ENCODE results near the gene SLC44A4.
"Not testable (repeated sequence)": the region's sequence is repeated elsewhere in the genome, so short reads cannot be mapped to it uniquely, and the experiment has no call there.

SLC44A4 gene

GRCh38 chr6:31878726-31879125 lies at the start of gene SLC44A4:
Gene SLC44A4 (minus strand): TSS chr6:31878997. CDS start chr6:31878980, 17 bp downstream.
- no peak for DNase-seq

GRCh38 chr6:31928672-31928939 lies 49.8 kb upstream of the SLC44A4 start:
- no peak for DNase-seq

DNA sequence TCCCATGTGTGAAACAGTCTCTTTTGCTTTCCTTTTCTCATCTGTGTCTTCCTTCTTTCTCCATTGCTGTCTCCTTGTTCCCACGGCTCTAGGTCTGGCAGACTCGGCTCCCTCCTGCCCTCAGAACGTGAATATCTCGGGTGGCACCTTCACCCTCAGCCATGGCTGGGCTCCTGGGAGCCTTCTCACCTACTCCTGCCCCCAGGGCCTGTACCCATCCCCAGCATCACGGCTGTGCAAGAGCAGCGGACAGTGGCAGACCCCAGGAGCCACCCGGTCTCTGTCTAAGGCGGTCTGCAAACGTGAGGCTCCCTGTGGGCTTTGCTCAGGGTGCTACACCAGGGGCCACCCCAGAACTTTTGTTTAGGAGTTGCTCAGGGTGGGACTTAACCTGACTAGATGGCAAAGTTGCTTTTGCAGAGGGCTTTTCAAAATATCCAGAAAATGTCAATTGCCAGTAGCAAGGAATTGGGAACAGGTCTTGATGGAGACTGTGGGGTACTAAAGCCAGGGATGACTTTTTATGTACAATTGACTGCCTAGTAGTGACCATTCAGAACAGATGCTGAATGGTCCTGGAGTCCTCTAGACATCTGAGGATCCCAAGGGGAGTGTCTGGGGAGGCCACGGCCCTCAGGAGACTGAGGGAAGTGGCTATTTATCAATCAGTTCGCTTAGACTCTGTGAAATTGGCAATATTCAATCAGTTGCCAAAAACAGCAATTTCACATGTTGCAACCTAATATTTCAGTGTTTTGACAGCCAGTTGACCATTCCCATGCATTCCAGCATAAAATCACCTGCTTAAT lies 49.3 kb upstream of the SLC44A4 start:
- no peak for DNase-seq

DNA sequence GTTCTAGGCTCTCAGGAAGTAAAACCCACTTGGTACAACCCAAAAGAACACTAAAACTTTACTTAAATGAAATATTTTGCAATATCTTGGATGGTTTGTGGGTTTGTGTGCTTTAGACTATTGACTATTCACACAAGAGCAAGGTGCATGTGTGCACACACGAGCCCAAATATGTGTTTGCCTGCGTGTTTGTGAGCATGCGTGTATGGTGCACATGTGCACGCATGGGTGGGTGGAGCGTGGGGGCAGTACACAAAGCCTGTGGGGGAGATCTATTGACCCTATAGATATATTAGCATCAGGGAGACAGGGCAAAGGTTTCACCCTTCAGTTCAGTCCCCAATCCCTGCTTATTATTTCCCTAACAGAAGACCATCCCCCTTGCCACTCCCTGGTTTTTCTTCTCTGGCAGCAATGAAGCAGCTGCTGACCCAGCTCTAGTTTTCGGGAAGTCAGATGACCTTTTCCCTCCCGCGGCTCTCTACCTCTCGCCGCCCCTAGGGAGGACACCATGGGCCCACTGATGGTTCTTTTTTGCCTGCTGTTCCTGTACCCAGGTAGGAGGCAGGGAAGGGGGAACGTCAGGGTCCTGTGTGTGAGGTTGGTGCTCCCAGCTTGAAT lies 48.6 kb upstream of the SLC44A4 start, which contains the start of gene C2:
C2 (plus strand) TSS at position 476 of the 621 bp plus-strand sequence; CDS start at position 512, 36 bp downstream.
- DNase-seq = no peak

DNA sequence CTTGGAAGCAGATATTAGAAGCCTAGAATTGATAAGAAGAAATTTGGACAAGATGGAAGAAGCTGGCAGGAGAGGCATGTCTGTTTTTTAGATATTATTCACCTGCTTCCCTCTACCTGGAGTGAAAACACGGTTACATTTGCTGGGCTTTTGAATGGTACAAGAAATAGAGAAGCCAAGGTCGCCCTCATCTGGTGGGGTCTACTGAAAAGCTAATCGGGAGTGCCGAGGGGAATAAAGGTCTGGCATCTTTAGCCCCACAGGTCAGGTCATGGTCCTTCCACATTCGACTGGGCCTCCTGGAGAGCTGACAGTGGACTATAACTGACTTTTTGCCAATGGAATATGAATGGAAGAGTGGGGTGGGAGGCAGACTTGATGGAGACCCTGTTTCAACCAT lies 44.1 kb upstream of the SLC44A4 start:
- DNase-seq = no peak

DNA sequence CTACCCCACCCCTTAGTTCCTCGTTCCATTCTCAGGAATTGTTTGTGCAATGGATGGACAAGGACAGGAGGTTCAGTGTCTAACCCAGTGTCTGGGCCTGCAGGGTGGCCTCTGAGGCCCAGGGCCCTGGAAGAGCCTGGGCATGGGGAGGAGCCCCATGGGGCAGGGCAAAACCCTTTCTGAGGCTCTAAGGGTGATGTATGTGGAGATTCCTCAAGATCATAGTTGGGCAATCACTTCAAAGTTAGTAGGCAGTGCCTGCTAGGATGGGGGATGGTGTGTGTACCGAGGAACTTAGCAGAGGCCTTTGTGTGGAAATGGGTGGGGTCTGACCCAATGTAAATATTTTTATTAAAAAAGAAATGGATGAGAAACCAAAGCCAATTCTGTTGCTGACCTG lies 42.0 kb upstream of the SLC44A4 start:
- DNase-seq = no peak

- no peak for DNase-seq
Observed at GRCh38 chr6:31919624-31920303, 41.0 kb upstream of the SLC44A4 start.

DNA sequence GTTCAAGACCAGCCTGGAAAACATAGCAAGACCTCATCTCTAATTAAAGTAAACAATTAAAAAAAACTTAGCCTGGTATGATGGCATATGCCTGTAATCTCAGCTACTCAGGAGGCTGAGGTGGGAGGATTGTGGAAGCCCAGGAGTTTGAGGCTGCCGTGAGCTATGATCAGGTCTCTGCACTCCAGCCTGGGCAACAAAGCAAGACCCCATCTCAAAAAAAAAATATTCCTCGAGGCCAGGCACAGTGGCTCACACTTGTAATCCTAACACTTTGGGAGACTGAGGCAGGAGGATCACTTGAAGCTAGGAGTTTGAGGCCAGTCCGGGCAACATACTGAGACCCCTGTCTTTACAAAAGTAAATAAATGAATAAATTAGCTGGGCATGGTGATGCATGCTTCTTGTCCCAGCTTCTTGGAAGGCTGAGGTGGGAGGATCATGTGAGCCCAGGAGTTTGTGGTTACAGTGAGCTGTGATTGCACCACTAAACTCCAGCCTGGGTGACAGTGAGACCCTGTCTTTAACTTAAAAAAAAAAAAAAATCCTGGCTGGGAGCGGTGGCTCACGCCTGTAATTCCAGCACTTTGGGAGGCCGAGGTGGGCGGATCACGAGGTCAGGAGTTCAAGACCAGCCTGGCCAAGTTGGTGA lies 39.4 kb upstream of the SLC44A4 start:
- no peak for DNase-seq

GRCh38 chr6:31915756-31916155 lies 37.0 kb upstream of the SLC44A4 start:
- no peak for DNase-seq

DNA sequence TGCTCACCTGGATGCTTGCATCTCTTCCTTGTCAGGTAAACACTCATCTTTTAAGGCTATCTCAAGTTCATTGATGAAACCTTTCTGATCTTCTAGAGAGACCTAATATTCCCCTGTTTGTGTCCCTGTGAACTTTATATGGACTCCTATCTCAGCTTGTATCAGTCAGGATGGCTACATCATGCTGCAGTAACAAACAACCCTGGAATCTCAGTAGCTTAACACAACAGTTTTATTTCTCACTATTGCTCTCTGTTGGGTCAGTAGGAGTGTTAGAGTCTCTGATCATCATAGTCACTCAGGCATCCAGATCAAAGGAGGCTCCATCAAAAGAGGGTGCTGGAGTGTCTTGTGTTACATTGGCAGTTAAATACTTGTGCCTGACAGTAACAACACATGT lies 36.6 kb upstream of the SLC44A4 start:
- no peak for DNase-seq

DNA sequence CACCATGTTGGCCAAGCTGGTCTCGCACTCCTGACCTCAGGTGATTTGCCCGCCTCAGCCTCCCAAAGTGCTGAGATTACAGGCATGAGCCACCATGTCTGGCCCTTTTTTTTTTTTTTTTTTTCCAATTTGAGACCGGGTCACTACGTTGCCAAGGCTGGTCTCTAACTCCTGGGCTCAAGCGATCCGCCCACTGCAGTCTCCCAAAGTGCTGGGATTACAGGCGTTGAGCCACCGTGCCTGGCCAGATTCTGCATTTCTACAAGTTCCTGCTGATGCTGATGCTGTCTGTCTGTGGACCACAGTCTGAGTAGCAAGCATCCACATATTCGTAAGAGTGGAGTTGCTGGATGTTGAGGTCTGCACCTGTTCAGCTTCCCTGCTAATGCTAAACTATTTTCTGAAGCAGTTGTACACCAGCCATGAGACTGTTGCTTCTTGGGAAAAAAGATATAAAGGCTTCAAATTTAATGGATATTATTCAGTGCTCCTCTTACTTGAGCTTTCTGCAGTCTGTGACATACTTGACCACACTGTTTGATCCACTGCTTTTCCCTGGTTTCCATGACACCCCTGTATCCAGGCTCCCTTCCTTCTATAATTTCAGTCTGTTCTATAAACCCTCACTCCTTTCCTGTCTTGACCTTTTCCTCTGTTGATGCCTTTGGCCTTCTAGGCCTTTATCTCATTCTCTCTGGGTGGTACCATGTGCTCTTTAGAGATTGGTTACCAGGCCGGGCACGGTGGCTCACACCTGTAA lies 33.2 kb upstream of the SLC44A4 start:
- DNase-seq = no peak

DNA sequence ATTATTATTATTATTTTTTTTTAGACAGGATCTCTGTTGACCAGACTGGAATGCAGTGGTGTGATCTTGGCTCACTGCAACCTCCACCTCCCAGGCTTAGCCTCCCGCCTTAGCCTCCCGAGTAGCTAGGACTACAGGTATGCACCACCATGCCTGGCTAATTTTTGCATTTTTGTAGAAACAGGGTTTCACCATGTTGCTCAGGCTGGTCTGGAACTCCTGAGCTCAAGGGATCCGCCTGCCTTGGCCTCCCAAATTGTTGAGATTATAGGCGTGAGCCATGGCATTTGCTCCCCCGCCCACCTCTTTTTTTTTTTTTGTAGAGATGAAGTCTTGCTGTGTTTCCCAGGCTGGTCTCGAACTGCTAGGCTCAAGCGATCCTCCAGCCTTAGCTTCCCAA lies 30.5 kb upstream of the SLC44A4 start:
- not testable (repeated sequence) for DNase-seq

- no peak for DNase-seq
Observed at GRCh38 chr6:31908791-31909190, 30.0 kb upstream of the SLC44A4 start.

DNA sequence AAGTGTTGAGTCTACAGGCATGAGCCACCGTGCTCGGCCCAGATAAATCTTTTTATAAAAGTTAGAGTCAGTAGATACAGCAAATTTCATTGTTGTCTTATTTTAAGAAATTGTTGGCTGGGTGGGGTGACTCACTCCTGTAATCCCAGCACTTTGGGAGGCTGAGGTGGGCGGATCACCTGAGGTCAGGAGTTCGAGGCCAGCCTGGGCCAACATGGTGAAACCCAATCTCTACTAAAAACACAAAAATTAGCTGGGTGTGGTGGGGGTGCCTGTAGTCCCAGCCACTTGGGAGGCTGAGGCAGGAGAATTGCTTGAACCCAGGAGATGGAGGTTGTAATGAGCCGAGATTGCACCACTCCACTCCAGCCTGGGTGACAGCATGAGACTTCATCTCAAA lies 29.5 kb upstream of the SLC44A4 start:
- not testable (repeated sequence) for DNase-seq

- DNase-seq = no peak
Observed at GRCh38 chr6:31907158-31907813, 28.5 kb upstream of the SLC44A4 start.

DNA sequence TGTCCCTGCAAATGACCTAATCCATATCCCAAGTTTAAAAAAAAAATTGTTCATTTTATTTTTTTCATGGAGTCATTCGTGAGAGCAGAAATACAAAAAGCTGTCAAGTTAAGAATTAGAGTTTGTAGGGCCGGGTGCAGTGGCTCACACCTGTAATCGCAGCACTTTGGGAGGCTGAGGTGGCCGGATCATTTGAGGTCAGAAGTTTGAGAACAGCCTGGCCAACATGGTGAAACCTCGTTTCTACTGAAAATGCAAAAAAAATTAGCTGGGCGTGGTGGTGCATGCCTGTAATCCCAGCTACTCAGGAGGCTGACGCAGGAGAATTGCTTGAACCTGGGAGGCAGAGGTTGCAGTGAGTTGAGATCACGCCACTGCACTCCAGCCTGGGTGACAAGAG lies 27.9 kb upstream of the SLC44A4 start:
- DNase-seq = not testable (repeated sequence)

- no peak for DNase-seq
Observed at GRCh38 chr6:31906122-31906521, 27.3 kb upstream of the SLC44A4 start.

GRCh38 chr6:31905041-31905440 lies 26.2 kb upstream of the SLC44A4 start:
- no peak for DNase-seq

GRCh38 chr6:31903957-31904356 lies 25.2 kb upstream of the SLC44A4 start:
- no peak for DNase-seq

DNA sequence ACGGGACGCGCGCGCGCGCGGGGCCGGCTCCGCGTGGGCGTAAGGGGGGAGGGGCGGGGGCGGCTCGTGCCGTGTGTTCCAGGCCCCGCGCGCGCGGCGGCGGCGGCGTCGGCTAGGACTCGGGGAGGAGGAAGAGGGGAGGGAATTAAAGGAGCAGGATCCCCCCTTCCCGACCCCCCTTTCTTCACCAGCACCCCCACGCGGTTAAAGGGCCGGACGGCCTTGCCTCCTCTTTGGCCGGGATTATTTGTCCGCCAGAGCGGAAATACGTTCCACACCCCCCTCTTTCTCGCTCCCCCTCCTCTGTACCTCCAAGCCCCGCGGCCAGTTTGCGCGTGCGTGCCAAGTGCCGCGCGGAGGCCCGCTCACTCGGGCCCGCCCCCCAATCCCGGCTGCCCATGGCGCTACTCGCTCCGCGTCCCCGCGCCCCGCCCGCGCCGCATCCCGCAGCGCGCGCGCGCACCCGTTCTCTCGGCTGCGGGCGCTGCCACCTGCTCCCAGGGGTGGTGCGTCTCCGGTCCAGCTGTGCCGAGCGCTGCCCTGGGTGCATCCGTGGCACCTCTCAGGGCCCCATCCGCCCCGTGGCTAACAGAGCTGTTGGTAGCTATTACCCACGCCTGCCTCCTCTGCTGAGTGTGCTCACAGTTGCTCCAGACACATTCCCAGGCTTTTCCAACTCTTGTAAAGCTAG lies 23.3 kb upstream of the SLC44A4 start, which contains the start of gene ZBTB12:
ZBTB12 (minus strand) TSS at position 134 of the 691 bp plus-strand sequence. CDS start 781 bp downstream, outside the sequence.
- peak; percentile 96 for DNase-seq

- no peak for DNase-seq
Observed at GRCh38 chr6:31901415-31901952, 22.7 kb upstream of the SLC44A4 start.
